ENCODE measurements around the gene IBSP. TPM values are rescaled to one million over a fixed set of nuclear protein-coding genes. Genes with fewer than 3 reads are reported as not detected.
A peak's percentile ranks its signal among the peaks of the same experiment; 100 is the strongest.

Gene IBSP
- total RNA-seq, 4 donors from 2014 or later = not detected

- Histone ChIP-seq H3K4me3 (no peak overlapping the region), H3K9me3 (no peaks in the 10 kb centered on the region), H3K27ac (no peak overlapping the region), H3K27me3 (no peaks in the 10 kb centered on the region), H3K36me3 (no peaks in the 10 kb centered on the region), H3K4me1 (peaks cover 0 to 13% (median 5%) of the 10 kb centered on the region in 3 donors)
- no peak for DNase-seq
- WGBS, 2 donors = 42 to 52% methylated on average over 4 of the region's 4 CpGs
- intact Hi-C loops (cut with DNase I) = loop anchor here (10.0 kb wide), 1 partner anchor 365 kb away; no protein-coding TSS in a partner anchor
- TF ChIP-seq CTCF (IDR thresholded peaks at IDR 0.05) = no peak
- no peak for TF ChIP-seq POLR2A (IDR thresholded peaks at IDR 0.05)
Measured at GRCh38 chr4:87849612-87850011, 50.3 kb downstream of the IBSP start.

GRCh38 chr4:87851332-87851731 is 52.0 kb downstream of the IBSP start:
- intact Hi-C loops (cut with DNase I) = loop anchor here (10.0 kb wide), 1 partner anchor 363 kb away; no protein-coding TSS in a partner anchor
- Histone ChIP-seq H3K4me1 (peaks cover 0 to 13% (median 5%) of the 10 kb centered on the region in 3 donors), H3K36me3 (no peaks in the 10 kb centered on the region), H3K27me3 (no peaks in the 10 kb centered on the region), H3K27ac (no peak overlapping the region), H3K9me3 (no peaks in the 10 kb centered on the region), H3K4me3 (no peak overlapping the region)
- TF ChIP-seq CTCF (IDR thresholded peaks at IDR 0.05) (no peak), POLR2A (IDR thresholded peaks at IDR 0.05) (no peak)
- WGBS, 2 donors = 82 to 85% methylated on average over 8 of the region's 8 CpGs
- no peak for DNase-seq

- Histone ChIP-seq H3K36me3 (no peaks in the 10 kb centered on the region), H3K27ac (no peak overlapping the region), H3K9me3 (no peaks in the 10 kb centered on the region), H3K4me1 (peaks cover 0 to 13% (median 5%) of the 10 kb centered on the region in 3 donors), H3K4me3 (no peak overlapping the region), H3K27me3 (no peaks in the 10 kb centered on the region)
- 73 to 85% methylated on average over 4 of the region's 4 CpGs for WGBS, 2 donors
- TF ChIP-seq CTCF (IDR thresholded peaks at IDR 0.05) = no peak
- TF ChIP-seq POLR2A (IDR thresholded peaks at IDR 0.05) = no peak
- DNase-seq = no peak
- intact Hi-C loops (cut with DNase I) = loop anchor here (10.0 kb wide), 1 partner anchor 363 kb away; no protein-coding TSS in a partner anchor
Measured at GRCh38 chr4:87851953-87852352, 52.6 kb downstream of the IBSP start.

- Histone ChIP-seq H3K4me3 (no peak overlapping the region), H3K27ac (no peak overlapping the region), H3K27me3 (no peaks in the 10 kb centered on the region), H3K4me1 (peaks cover 0 to 13% (median 5%) of the 10 kb centered on the region in 3 donors), H3K9me3 (no peaks in the 10 kb centered on the region), H3K36me3 (no peaks in the 10 kb centered on the region)
- no peak for DNase-seq
- intact Hi-C loops (cut with DNase I) = loop anchor here (10.0 kb wide), 1 partner anchor 362 kb away; no protein-coding TSS in a partner anchor
- WGBS, 2 donors = 2% methylated on average over 3 of the region's 3 CpGs
- TF ChIP-seq POLR2A (IDR thresholded peaks at IDR 0.05) (no peak), CTCF (IDR thresholded peaks at IDR 0.05) (peak in 5 of 6 experiments; percentile 17 to 49 (median 37))
Measured at GRCh38 chr4:87853108-87853507, 53.8 kb downstream of the IBSP start.

- Histone ChIP-seq H3K4me3 (no peak overlapping the region), H3K36me3 (no peaks in the 10 kb centered on the region), H3K4me1 (peaks cover 0 to 8% (median 2%) of the 10 kb centered on the region in 3 donors), H3K27ac (no peak overlapping the region), H3K27me3 (peaks cover 0 to 5% (median 0%) of the 10 kb centered on the region in 4 donors), H3K9me3 (no peaks in the 10 kb centered on the region)
- intact Hi-C loops (cut with DNase I) = loop anchor here (10.0 kb wide), 1 partner anchor 361 kb away; no protein-coding TSS in a partner anchor
- TF ChIP-seq POLR2A (IDR thresholded peaks at IDR 0.05) (no peak), CTCF (IDR thresholded peaks at IDR 0.05) (no peak)
- DNase-seq = no peak
Measured at GRCh38 chr4:87853891-87854290, 54.5 kb downstream of the IBSP start.
